Myocyte (in vitro differentiated cells): Measurements from ENCODE around the gene TPH2. TPM values are rescaled to one million over a fixed set of nuclear protein-coding genes. Genes with fewer than 3 reads are reported as not detected.

Experiments
- total RNA-seq: library from RNA; depleted of rRNA; stranded (reverse); fragments of >200 nt; gene quantifications from 2 replicates; pipeline ENCODE4 v1.2.3, GENCODE V29; 2014

TPH2 gene
- total RNA-seq, 1 donor from 2014 or later, result not detected

Other genes with a start within 250 kb of the TPH2 start
- 39.1 and 39.9 TPM in 2 replicates for gene RAB21, start 184.0 kb upstream of the TPH2 start, total RNA-seq
- gene TBC1D15, start 99.1 kb upstream of the TPH2 start, total RNA-seq, result 16.2 and 17.7 TPM in 2 replicates